ENCODE data around the gene MIGA2. TPM values are rescaled to one million over a fixed set of nuclear protein-coding genes. Genes with fewer than 3 reads are reported as not detected.

The MIGA2 gene
- total RNA-seq, 1 experiment from 2014 or later: 23.7 TPM

DNA sequence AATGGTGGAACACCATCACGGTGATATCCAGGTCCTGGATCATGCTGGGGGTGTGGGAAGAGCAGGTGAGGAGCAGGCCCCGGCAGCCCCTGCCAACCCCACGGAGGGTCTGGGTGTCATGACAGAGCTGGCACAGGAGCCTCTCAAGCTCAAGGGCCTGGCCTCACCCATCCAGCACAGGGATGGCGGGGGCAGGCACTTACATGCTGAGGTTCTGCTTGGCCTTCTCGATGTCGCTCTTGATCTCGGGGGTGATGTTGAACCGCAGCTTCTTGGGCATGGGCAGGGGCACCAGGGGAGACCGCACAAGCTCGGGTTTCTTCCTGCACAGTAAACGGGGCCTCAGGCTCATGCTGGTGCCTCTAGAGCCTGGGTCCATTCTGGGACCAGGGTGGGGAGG is 61.9 kb downstream of the MIGA2 start:
- ChIA-PET POLR2A (no interaction called here), CTCF (no interaction called here), RAD21 (ENCODE audit: low non-redundant PET in 1 of 2, low total read pairs in 2 of 2, uncharacterized antibody in 2 of 2, unreplicated experiment in 2 of 2) (no interaction called here)
- H3K36me3 ChIP-seq (ENCODE audit: control insufficient read depth in 1 of 2, insufficient read depth in 2 of 2, low read length in 2 of 2): no peaks in the 10 kb centered on the region; a peak in 1 of 4 replicates
- H3K4me2 ChIP-seq (ENCODE audit: low read length): no peak overlapping the region
- H3K27me3 ChIP-seq (ENCODE audit: insufficient read depth, low read length): no peaks in the 10 kb centered on the region
- no peak overlapping the region for H3K4me3 ChIP-seq (replicated peaks in 1 of 2; ENCODE audit: low read depth in 1 of 2, low read length in 2 of 2)
- H3K9me3 ChIP-seq (ENCODE audit: control insufficient read depth in 1 of 2, insufficient read depth in 1 of 2, low read depth in 1 of 2, low read length in 2 of 2): no peaks in the 10 kb centered on the region
- no TSS peak for BruUV-seq (replicated peaks)
- no peak for DNase-seq (ENCODE audit: low read depth, low spot score)
- no peak overlapping the region for H2AFZ ChIP-seq (ENCODE audit: low read depth, low read length, poor library complexity, severe bottlenecking)
- peaks cover 7 to 8% of the 10 kb centered on the region in 2 experiments; a peak in 3 of 4 replicates for H3K4me1 ChIP-seq (ENCODE audit: control insufficient read depth in 1 of 2, insufficient read depth in 2 of 2, low read length in 2 of 2)
- intact Hi-C loops (cut with micrococcal nuclease): no loop called here
- TF ChIP-seq SP1 (IDR thresholded peaks at IDR 0.05; ENCODE audit: low read depth): no peak
- TF ChIP-seq EZH2phosphoT487 (IDR thresholded peaks at IDR 0.05; ENCODE audit: borderline replicate concordance): no peak
- TF ChIP-seq ELF1 (IDR thresholded peaks at IDR 0.05; ENCODE audit: borderline replicate concordance, low read depth): no peak
- TF ChIP-seq POLR2A (IDR thresholded peaks at IDR 0.05; ENCODE audit: borderline replicate concordance, extremely low read depth, insufficient read depth, insufficient read length): no peak
- TF ChIP-seq FOSL1 (IDR thresholded peaks at IDR 0.05; ENCODE audit: low read depth): no peak
- TF ChIP-seq, protein P1, sequence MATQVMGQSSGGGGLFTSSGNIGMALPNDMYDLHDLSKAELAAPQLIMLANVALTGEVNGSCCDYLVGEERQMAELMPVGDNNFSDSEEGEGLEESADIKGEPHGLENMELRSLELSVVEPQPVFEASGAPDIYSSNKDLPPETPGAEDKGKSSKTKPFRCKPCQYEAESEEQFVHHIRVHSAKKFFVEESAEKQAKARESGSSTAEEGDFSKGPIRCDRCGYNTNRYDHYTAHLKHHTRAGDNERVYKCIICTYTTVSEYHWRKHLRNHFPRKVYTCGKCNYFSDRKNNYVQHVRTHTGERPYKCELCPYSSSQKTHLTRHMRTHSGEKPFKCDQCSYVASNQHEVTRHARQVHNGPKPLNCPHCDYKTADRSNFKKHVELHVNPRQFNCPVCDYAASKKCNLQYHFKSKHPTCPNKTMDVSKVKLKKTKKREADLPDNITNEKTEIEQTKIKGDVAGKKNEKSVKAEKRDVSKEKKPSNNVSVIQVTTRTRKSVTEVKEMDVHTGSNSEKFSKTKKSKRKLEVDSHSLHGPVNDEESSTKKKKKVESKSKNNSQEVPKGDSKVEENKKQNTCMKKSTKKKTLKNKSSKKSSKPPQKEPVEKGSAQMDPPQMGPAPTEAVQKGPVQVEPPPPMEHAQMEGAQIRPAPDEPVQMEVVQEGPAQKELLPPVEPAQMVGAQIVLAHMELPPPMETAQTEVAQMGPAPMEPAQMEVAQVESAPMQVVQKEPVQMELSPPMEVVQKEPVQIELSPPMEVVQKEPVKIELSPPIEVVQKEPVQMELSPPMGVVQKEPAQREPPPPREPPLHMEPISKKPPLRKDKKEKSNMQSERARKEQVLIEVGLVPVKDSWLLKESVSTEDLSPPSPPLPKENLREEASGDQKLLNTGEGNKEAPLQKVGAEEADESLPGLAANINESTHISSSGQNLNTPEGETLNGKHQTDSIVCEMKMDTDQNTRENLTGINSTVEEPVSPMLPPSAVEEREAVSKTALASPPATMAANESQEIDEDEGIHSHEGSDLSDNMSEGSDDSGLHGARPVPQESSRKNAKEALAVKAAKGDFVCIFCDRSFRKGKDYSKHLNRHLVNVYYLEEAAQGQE (IDR thresholded peaks at IDR 0.05; ENCODE audit: low read depth): no peak
- TF ChIP-seq SRF (IDR thresholded peaks at IDR 0.05; ENCODE audit: low read depth): no peak
- TF ChIP-seq ZFX (IDR thresholded peaks at IDR 0.05): no peak
- TF ChIP-seq ZBTB33 (IDR thresholded peaks at IDR 0.05; ENCODE audit: extremely low read depth, insufficient replicate concordance, low read length): no peak
- TF ChIP-seq ZNF274 (IDR thresholded peaks at IDR 0.05; ENCODE audit: low read depth, low read length): no peak
- TF ChIP-seq EZH2 (IDR thresholded peaks at IDR 0.05): no peak
- no peak for TF ChIP-seq JUND (IDR thresholded peaks at IDR 0.05)
- no peak for TF ChIP-seq YY1 (IDR thresholded peaks at IDR 0.05; ENCODE audit: extremely low read depth, insufficient replicate concordance, low read depth, low read length)
- TF ChIP-seq CBX3 (IDR thresholded peaks at IDR 0.05; ENCODE audit: low read depth): no peak
- TF ChIP-seq ATF3 (IDR thresholded peaks at IDR 0.05): no peak
- no peak for TF ChIP-seq EGR1 (IDR thresholded peaks at IDR 0.05; ENCODE audit: low read depth)
- TF ChIP-seq POLR2AphosphoS5 (IDR thresholded peaks at IDR 0.05; ENCODE audit: low read depth, low read length): no peak
- no peak overlapping the region for H3K9ac ChIP-seq (ENCODE audit: low read length)
- no peak overlapping the region for H3K27ac ChIP-seq (ENCODE audit: low read depth, low read length)
- H3K79me2 ChIP-seq (ENCODE audit: insufficient read depth, low read length): no peaks in the 10 kb centered on the region
- no peak for ATAC-seq
- H3K9me2 ChIP-seq (ENCODE audit: insufficient read depth): no peaks in the 10 kb centered on the region
- H4K20me1 ChIP-seq (ENCODE audit: insufficient read depth): no peaks in the 10 kb centered on the region
